GM21423 (cell line): ENCODE data around the gene RRAS2.
"Not testable (repeated sequence)": the region's sequence is repeated elsewhere in the genome, so short reads cannot be mapped to it uniquely, and the experiment has no call there.

Source experiments
- ATAC-seq: cut with Tn5 transposase; IDR thresholded peaks from one replicate; pipeline ENCODE4 v1.9.1; 2021; ENCODE audit warnings: mild to moderate bottlenecking, moderate library complexity; ENCODE audit not compliant: unreplicated experiment

RRAS2 gene

GRCh38 chr11:14372011-14372410, 13.0 kb upstream of the RRAS2 start:
- ATAC-seq, result no peak

GRCh38 chr11:14371249-14371648, 12.3 kb upstream of the RRAS2 start:
- no peak for ATAC-seq

- no peak for ATAC-seq
These were observed 11.5 kb upstream of the RRAS2 start for GRCh38 chr11:14370496-14370895.

- no peak for ATAC-seq
These were observed 10.6 kb upstream of the RRAS2 start for GRCh38 chr11:14369598-14369997.

GRCh38 chr11:14366936-14367335, 8.0 kb upstream of the RRAS2 start:
- ATAC-seq, result no peak

GRCh38 chr11:14364322-14364721, 5.3 kb upstream of the RRAS2 start:
- ATAC-seq, result no peak

- no peak for ATAC-seq
These were observed 3.6 kb upstream of the RRAS2 start for GRCh38 chr11:14362611-14363010.

GRCh38 chr11:14361951-14362350, 3.0 kb upstream of the RRAS2 start:
- ATAC-seq, result no peak

GRCh38 chr11:14360976-14361375, 2.0 kb upstream of the RRAS2 start:
- ATAC-seq, result no peak

- no peak for ATAC-seq
These were observed 583 bp upstream of the RRAS2 start for GRCh38 chr11:14359501-14360031.

- ATAC-seq, result peak; percentile 37
These were observed 878 bp downstream of the RRAS2 start for GRCh38 chr11:14357881-14358728.

- no peak for ATAC-seq
These were observed 2.6 kb downstream of the RRAS2 start for GRCh38 chr11:14356342-14356741.

GRCh38 chr11:14354604-14355003, 4.4 kb downstream of the RRAS2 start:
- not testable (repeated sequence) for ATAC-seq

- no peak for ATAC-seq
These were observed 8.2 kb downstream of the RRAS2 start for GRCh38 chr11:14350716-14351238.

- no peak for ATAC-seq
These were observed 8.8 kb downstream of the RRAS2 start for GRCh38 chr11:14350215-14350614.

GRCh38 chr11:14347991-14348390, 11.0 kb downstream of the RRAS2 start:
- no peak for ATAC-seq

- ATAC-seq, result no peak
These were observed 11.5 kb downstream of the RRAS2 start for GRCh38 chr11:14347494-14347893.

- ATAC-seq, result no peak
These were observed 12.6 kb downstream of the RRAS2 start for GRCh38 chr11:14346303-14346955.

- ATAC-seq, result no peak
These were observed 13.3 kb downstream of the RRAS2 start for GRCh38 chr11:14345668-14346067.

- ATAC-seq, result not testable (repeated sequence)
These were observed 14.0 kb downstream of the RRAS2 start for GRCh38 chr11:14345016-14345415.

- no peak for ATAC-seq
These were observed 16.1 kb downstream of the RRAS2 start for GRCh38 chr11:14342906-14343305.

- no peak for ATAC-seq
These were observed 17.0 kb downstream of the RRAS2 start for GRCh38 chr11:14341968-14342367.
